ENCODE results near the gene FAM153A. TPM values are rescaled to one million over a fixed set of nuclear protein-coding genes. Genes with fewer than 3 reads are reported as not detected.
"Not testable (repeated sequence)": the region's sequence is repeated elsewhere in the genome, so short reads cannot be mapped to it uniquely, and the experiment has no call there.

FAM153A gene
- total and polyA plus RNA-seq, 2 experiments from 2014 or later: not detected

DNA sequence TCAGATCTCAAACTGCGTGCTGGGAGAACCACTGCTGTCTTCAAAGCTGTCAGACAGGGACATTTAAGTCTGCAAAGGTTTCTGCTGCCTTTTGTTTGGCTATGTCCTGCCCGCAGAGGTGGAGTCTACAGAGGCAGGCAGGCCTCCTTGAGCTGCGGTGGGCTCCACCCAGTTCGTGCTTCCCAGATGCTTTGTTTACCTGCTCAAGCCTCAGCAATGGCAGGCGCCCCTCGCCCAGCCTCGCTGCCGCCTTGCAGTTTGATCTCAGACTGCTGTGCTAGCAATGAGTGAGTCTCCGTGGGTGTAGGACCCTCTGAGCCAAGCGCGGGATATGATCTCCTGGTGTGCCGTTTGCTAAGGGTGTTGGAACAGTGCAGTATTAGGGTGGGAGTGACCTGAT lies 8.9 kb upstream of the FAM153A start:
- H3K4me2 ChIP-seq (ENCODE audit: unreplicated experiment); H3K27ac ChIP-seq; DNase-seq; H3K79me2 ChIP-seq (ENCODE audit: insufficient read depth); H3K4me3 ChIP-seq; H2AFZ ChIP-seq; H4K20me1 ChIP-seq (ENCODE audit: insufficient read depth); H3K9ac ChIP-seq; H3K4me1 ChIP-seq (ENCODE audit: insufficient read depth); in situ Hi-C loops (cut with MboI); H3K27me3 ChIP-seq (replicated peaks; ENCODE audit: insufficient read depth); H3K36me3 ChIP-seq (ENCODE audit: low read depth); H3K9me2 ChIP-seq (ENCODE audit: insufficient read depth); H3F3A ChIP-seq (ENCODE audit: insufficient read depth); H3K9me3 ChIP-seq (ENCODE audit: low read depth): not testable (repeated sequence)
- 54 to 63% methylated on average over 3 to 7 of the region's 12 CpGs for WGBS, 2 experiments (ENCODE audit: low coverage in 1 of 2, low lambda C conversion rate in 2 of 2, missing lambda C conversion rate in 2 of 2)

DNA sequence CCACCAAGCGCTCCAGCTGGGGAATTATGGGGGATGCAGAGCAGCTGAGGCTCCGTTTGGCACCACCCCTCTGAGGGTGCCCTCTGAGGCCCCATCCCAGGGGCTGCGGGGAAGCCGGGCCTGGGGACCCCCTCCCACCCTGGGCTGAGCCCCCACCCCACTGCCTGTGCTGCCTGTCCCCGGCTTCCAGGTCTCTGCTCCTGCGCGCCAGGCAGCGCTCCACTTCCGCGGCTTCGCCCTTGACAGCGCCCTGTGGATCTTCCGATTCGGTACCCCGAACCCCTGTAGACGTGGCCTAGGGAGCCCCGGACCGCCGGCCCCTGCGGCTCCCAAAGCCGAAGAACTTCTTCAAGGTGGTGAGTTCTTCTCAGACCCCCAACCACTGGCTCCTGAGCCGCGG lies 530 bp downstream of the FAM153A start:
- H3K27ac ChIP-seq; H3K9ac ChIP-seq; H3K4me1 ChIP-seq (ENCODE audit: insufficient read depth); DNase-seq; H3K4me2 ChIP-seq (ENCODE audit: unreplicated experiment); in situ Hi-C loops (cut with MboI); H2AFZ ChIP-seq; H3K4me3 ChIP-seq; H3F3A ChIP-seq (ENCODE audit: insufficient read depth); H4K20me1 ChIP-seq (ENCODE audit: insufficient read depth); H3K9me3 ChIP-seq (ENCODE audit: low read depth); H3K36me3 ChIP-seq (ENCODE audit: low read depth); H3K9me2 ChIP-seq (ENCODE audit: insufficient read depth); H3K27me3 ChIP-seq (replicated peaks; ENCODE audit: insufficient read depth); H3K79me2 ChIP-seq (ENCODE audit: insufficient read depth): not testable (repeated sequence)
- WGBS, 2 experiments (ENCODE audit: low coverage in 1 of 2, low lambda C conversion rate in 2 of 2, missing lambda C conversion rate in 2 of 2): 48 to 70% methylated on average over 5 to 11 of the region's 23 CpGs

- H3K4me3 ChIP-seq; H3K9me3 ChIP-seq (ENCODE audit: low read depth); H3K4me2 ChIP-seq (ENCODE audit: unreplicated experiment); H3K27me3 ChIP-seq (replicated peaks; ENCODE audit: insufficient read depth); H3K36me3 ChIP-seq (ENCODE audit: low read depth); H3K4me1 ChIP-seq (ENCODE audit: insufficient read depth); H3K9me2 ChIP-seq (ENCODE audit: insufficient read depth); H3F3A ChIP-seq (ENCODE audit: insufficient read depth); H2AFZ ChIP-seq; in situ Hi-C loops (cut with MboI); H3K79me2 ChIP-seq (ENCODE audit: insufficient read depth); H3K9ac ChIP-seq; H3K27ac ChIP-seq; H4K20me1 ChIP-seq (ENCODE audit: insufficient read depth): not testable (repeated sequence)
- 27 to 52% methylated on average over 2 to 3 of the region's 3 CpGs for WGBS, 2 experiments (ENCODE audit: low coverage in 1 of 2, low lambda C conversion rate in 2 of 2, missing lambda C conversion rate in 2 of 2)
- peak; percentile 16 for DNase-seq
These were observed 11.5 kb downstream of the FAM153A start for GRCh38 chr5:177771206-177771605.

DNA sequence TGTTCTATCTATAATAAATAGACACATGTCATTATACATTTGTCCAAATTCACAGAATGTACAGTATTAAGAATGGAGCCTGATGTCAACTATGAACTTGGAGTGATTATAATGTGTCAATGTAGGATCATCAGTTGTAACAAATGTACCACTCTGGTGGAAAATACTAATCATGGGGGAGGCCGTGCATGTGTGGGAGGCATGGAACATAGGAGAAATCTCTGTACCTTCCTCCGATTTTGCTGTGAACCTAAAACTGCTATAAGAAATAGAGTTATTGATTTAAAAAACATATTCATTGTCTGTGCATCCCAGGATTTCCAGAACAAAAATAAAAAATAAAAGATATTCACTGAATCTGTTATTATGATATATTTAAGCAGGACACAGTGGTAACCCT lies 12.1 kb downstream of the FAM153A start:
- H3K9ac ChIP-seq; H3K36me3 ChIP-seq (ENCODE audit: low read depth); H3K9me2 ChIP-seq (ENCODE audit: insufficient read depth); H3K27me3 ChIP-seq (replicated peaks; ENCODE audit: insufficient read depth); H3K4me3 ChIP-seq; H3K79me2 ChIP-seq (ENCODE audit: insufficient read depth); H3K27ac ChIP-seq; H3K4me2 ChIP-seq (ENCODE audit: unreplicated experiment); DNase-seq; H3K9me3 ChIP-seq (ENCODE audit: low read depth); H2AFZ ChIP-seq; in situ Hi-C loops (cut with MboI); H4K20me1 ChIP-seq (ENCODE audit: insufficient read depth); H3K4me1 ChIP-seq (ENCODE audit: insufficient read depth); H3F3A ChIP-seq (ENCODE audit: insufficient read depth): not testable (repeated sequence)
- 50 to 56% methylated on average over 2 of the region's 2 CpGs for WGBS, 2 experiments (ENCODE audit: low coverage in 1 of 2, low lambda C conversion rate in 2 of 2, missing lambda C conversion rate in 2 of 2)

- H4K20me1 ChIP-seq (ENCODE audit: insufficient read depth); H3K27ac ChIP-seq; H3K4me3 ChIP-seq; H2AFZ ChIP-seq; H3K9me2 ChIP-seq (ENCODE audit: insufficient read depth); H3K9ac ChIP-seq; DNase-seq; H3K4me2 ChIP-seq (ENCODE audit: unreplicated experiment); H3F3A ChIP-seq (ENCODE audit: insufficient read depth); H3K79me2 ChIP-seq (ENCODE audit: insufficient read depth); H3K36me3 ChIP-seq (ENCODE audit: low read depth); H3K4me1 ChIP-seq (ENCODE audit: insufficient read depth); in situ Hi-C loops (cut with MboI); H3K27me3 ChIP-seq (replicated peaks; ENCODE audit: insufficient read depth); H3K9me3 ChIP-seq (ENCODE audit: low read depth): not testable (repeated sequence)
- 41% methylated on average over 3 of the region's 15 CpGs; no CpG with 5 or more reads in 1 of the 2 experiments for WGBS, 2 experiments (ENCODE audit: low coverage in 1 of 2, low lambda C conversion rate in 2 of 2, missing lambda C conversion rate in 2 of 2)
These were observed 18.8 kb downstream of the FAM153A start for GRCh38 chr5:177763737-177764508.

- DNase-seq; H3K27me3 ChIP-seq (replicated peaks; ENCODE audit: insufficient read depth); H3K4me2 ChIP-seq (ENCODE audit: unreplicated experiment); H3K79me2 ChIP-seq (ENCODE audit: insufficient read depth); H3K27ac ChIP-seq; H3K9ac ChIP-seq; H3F3A ChIP-seq (ENCODE audit: insufficient read depth); in situ Hi-C loops (cut with MboI); H2AFZ ChIP-seq; H3K36me3 ChIP-seq (ENCODE audit: low read depth); H4K20me1 ChIP-seq (ENCODE audit: insufficient read depth); H3K9me3 ChIP-seq (ENCODE audit: low read depth); H3K4me1 ChIP-seq (ENCODE audit: insufficient read depth); H3K4me3 ChIP-seq; H3K9me2 ChIP-seq (ENCODE audit: insufficient read depth): not testable (repeated sequence)
- 32 to 51% methylated on average over 5 to 8 of the region's 8 CpGs for WGBS, 2 experiments (ENCODE audit: low coverage in 1 of 2, low lambda C conversion rate in 2 of 2, missing lambda C conversion rate in 2 of 2)
These were observed 21.7 kb downstream of the FAM153A start for GRCh38 chr5:177760954-177761353.

DNA sequence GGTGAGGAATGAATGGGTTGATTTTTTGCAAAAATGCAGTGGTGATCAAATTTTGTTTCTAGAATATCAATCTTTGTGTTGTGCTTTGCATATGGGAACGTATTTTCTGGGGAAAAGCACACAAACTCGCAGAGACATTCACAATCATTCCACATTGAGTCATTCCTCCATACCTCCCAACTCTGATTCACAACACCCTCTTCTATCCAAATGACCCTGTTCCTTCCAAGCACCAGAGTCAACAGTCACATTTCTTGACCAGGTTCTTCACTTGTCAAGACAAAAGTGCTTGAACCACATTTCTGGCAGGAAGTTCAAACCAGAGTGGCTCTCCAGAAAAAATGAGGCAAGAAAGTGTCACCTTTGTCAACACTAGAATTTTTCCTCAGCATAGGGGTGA lies 35.3 kb downstream of the FAM153A start:
- H3K4me3 ChIP-seq; H3K79me2 ChIP-seq (ENCODE audit: insufficient read depth); DNase-seq; H3K4me2 ChIP-seq (ENCODE audit: unreplicated experiment); in situ Hi-C loops (cut with MboI); H3K27ac ChIP-seq; H3K36me3 ChIP-seq (ENCODE audit: low read depth); H3K9me2 ChIP-seq (ENCODE audit: insufficient read depth); H3K9me3 ChIP-seq (ENCODE audit: low read depth); H3K27me3 ChIP-seq (replicated peaks; ENCODE audit: insufficient read depth); H4K20me1 ChIP-seq (ENCODE audit: insufficient read depth); H2AFZ ChIP-seq; H3K4me1 ChIP-seq (ENCODE audit: insufficient read depth); H3F3A ChIP-seq (ENCODE audit: insufficient read depth); H3K9ac ChIP-seq: not testable (repeated sequence)
- WGBS, 2 experiments (ENCODE audit: low coverage in 1 of 2, low lambda C conversion rate in 2 of 2, missing lambda C conversion rate in 2 of 2): 0 to 31% methylated on average over 1 to 2 of the region's 2 CpGs

DNA sequence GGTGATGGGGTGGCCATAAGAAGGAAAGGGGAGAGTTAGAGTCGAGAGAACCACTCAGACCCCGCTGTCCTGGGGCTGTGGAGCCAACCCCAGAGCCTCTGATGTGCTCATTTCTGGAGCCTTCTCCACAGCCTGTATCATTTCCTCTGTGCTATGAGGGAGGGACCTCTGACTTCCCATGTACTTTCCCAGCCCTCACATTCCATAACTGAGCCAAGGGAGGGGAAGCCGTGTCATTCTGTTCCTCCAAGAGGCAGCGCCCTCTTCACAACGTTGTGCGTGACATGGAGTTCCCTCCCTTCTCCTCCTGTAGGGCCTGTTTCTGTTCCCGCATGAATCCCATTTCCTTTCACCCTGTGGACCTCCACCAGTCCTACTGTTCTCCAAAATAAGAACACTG lies 57.8 kb downstream of the FAM153A start:
- H3K9me3 ChIP-seq (ENCODE audit: low read depth); H3K36me3 ChIP-seq (ENCODE audit: low read depth); DNase-seq; H3K79me2 ChIP-seq (ENCODE audit: insufficient read depth); H3K27ac ChIP-seq; H3K4me3 ChIP-seq; H2AFZ ChIP-seq; H3K9me2 ChIP-seq (ENCODE audit: insufficient read depth); H3F3A ChIP-seq (ENCODE audit: insufficient read depth); in situ Hi-C loops (cut with MboI); H3K4me1 ChIP-seq (ENCODE audit: insufficient read depth); H4K20me1 ChIP-seq (ENCODE audit: insufficient read depth); H3K9ac ChIP-seq; H3K4me2 ChIP-seq (ENCODE audit: unreplicated experiment); H3K27me3 ChIP-seq (replicated peaks; ENCODE audit: insufficient read depth): not testable (repeated sequence)
- WGBS, 2 experiments (ENCODE audit: low coverage in 1 of 2, low lambda C conversion rate in 2 of 2, missing lambda C conversion rate in 2 of 2): 0 to 13% methylated on average over 2 to 4 of the region's 7 CpGs
